Keratinocyte (primary cell): ENCODE data around the gene CCNYL1. TPM values are rescaled to one million over a fixed set of nuclear protein-coding genes. Genes with fewer than 3 reads are reported as not detected.

ENCODE experiments used
- DNase-seq: peaks from one replicate; pipeline ENCODE4 v3.0.0-alpha.2; 2011; ENCODE audit warnings: low read depth, missing footprints, low spot score
- FAIRE-seq: peaks from 2 replicates; lab custom pipeline; 2011; peaks lifted over from hg19 to GRCh38; lab: Jason Lieb, UNC
- H2AFZ ChIP-seq: 2 replicates; pipeline ENCODE4 v1.6.0; 2012; ENCODE audit warnings: low read length, control low read depth, inconsistent platforms; ENCODE audit not compliant: control insufficient read depth
- H3K27ac ChIP-seq: 2 replicates; pipeline ENCODE4 v1.5.1; 2011; ENCODE audit warnings: low read length; ENCODE audit not compliant: control insufficient read depth, insufficient read depth
- H3K27me3 ChIP-seq: 3 replicates; pipeline ENCODE4 v1.6.0; 2011; ENCODE audit warnings: low read length; ENCODE audit not compliant: control insufficient read depth, insufficient read depth; ENCODE audit errors: extremely low read depth
- H3K36me3 ChIP-seq, 2 experiments: 2 replicates in 1 of 2; 3 replicates in 1 of 2; pipeline ENCODE4 v1.5.1; 2011; ENCODE audit warnings: low read length in 2 of 2, mild to moderate bottlenecking in 1 of 2; ENCODE audit not compliant: control insufficient read depth in 2 of 2, insufficient read depth in 2 of 2; ENCODE audit errors: extremely low read depth in 1 of 2
- H3K4me1 ChIP-seq: 3 replicates; pipeline ENCODE4 v1.5.1; 2011; ENCODE audit warnings: low read length; ENCODE audit not compliant: control insufficient read depth, insufficient read depth; ENCODE audit errors: extremely low read depth
- H3K4me2 ChIP-seq: 3 replicates; pipeline ENCODE4 v1.6.0; 2011; ENCODE audit warnings: low read depth, low read length; ENCODE audit not compliant: control insufficient read depth, insufficient read depth; ENCODE audit errors: extremely low read depth
- H3K4me3 ChIP-seq, 3 experiments: fragments of 200-600 bp in 1 of 3; sonication (generic) in 1 of 3; 2 replicates in 2 of 3; 3 replicates in 1 of 3; pipeline ENCODE4 v1.5.1; 2011 to 2016; ENCODE audit warnings: low read length in 3 of 3, mild to moderate bottlenecking in 3 of 3, control low read depth in 2 of 3, inconsistent platforms in 1 of 3, low read depth in 1 of 3, mixed read lengths in 1 of 3, mixed run types in 1 of 3, moderate library complexity in 1 of 3; ENCODE audit not compliant: control insufficient read depth in 2 of 3, insufficient read depth in 2 of 3; ENCODE audit errors: extremely low read depth in 1 of 3
- H3K79me2 ChIP-seq: 2 replicates; pipeline ENCODE4 v1.6.0; 2012; ENCODE audit warnings: low read length; ENCODE audit not compliant: control insufficient read depth, insufficient read depth
- H3K9ac ChIP-seq: 3 replicates; pipeline ENCODE4 v1.6.0; 2011; ENCODE audit warnings: low read length; ENCODE audit not compliant: control insufficient read depth, insufficient read depth; ENCODE audit errors: extremely low read depth
- H3K9me1 ChIP-seq: 3 replicates; pipeline ENCODE4 v1.6.0; 2011; ENCODE audit warnings: low read length; ENCODE audit not compliant: control insufficient read depth, insufficient read depth; ENCODE audit errors: extremely low read depth
- H3K9me3 ChIP-seq: 2 replicates; pipeline ENCODE4 v1.5.1; 2012; ENCODE audit warnings: low read depth, low read length; ENCODE audit not compliant: control insufficient read depth
- H4K20me1 ChIP-seq: 3 replicates; pipeline ENCODE4 v1.6.0; 2011; ENCODE audit warnings: low read length; ENCODE audit not compliant: control insufficient read depth, insufficient read depth; ENCODE audit errors: extremely low read depth
- CTCF ChIP-seq, 3 experiments: IDR thresholded peaks in 1 of 3; conservative IDR thresholded peaks in 1 of 3; optimal IDR thresholded peaks in 1 of 3; 2 replicates in 2 of 3; 3 replicates in 1 of 3; pipeline versions ENCODE3 to v1.5.1; 2011; ENCODE audit warnings: low read length in 3 of 3, mild to moderate bottlenecking in 3 of 3, moderate library complexity in 2 of 3, control low read depth in 1 of 3, inconsistent platforms in 1 of 3; ENCODE audit not compliant: insufficient read depth in 2 of 3; ENCODE audit errors: extremely low read depth in 1 of 3
- EZH2 ChIP-seq: IDR thresholded peaks from one replicate; pipeline ENCODE4 v1.6.1; 2012; ENCODE audit warnings: inconsistent platforms, mild to moderate bottlenecking, low read length, moderate library complexity
- dilution Hi-C: fragments of 300-500 bp; cut with MboI; formaldehyde crosslinking; loops from one replicate; pipeline ENCODE4 v1.7.0; 2020; ENCODE audit warnings: low sequenced_read_pairs; ENCODE audit not compliant: extremely low pct_ligation_motif_present
- polyA plus RNA-seq, 5 experiments: library from polyadenylated mRNA; depleted of rRNA in 3 of 5; stranded (reverse) in 3 of 5; stranded (forward) in 1 of 5; unstranded in 1 of 5; fragments of >200 nt; gene quantifications; 1 replicate in 1 of 5; 2 replicates in 3 of 5; 3 replicates in 1 of 5; pipeline versions ENCODE4 v1.2.1 to v1.2.3, GENCODE V29; 2011 to 2012; ENCODE audit warnings: missing spikeins in 2 of 5, low read depth in 1 of 5, low replicate concordance in 1 of 5

CCNYL1 gene
- polyA plus RNA-seq, 1 donor (not counting 4 experiments of a cell fraction or from before 2014, with no cell fraction given): 29.9 TPM

GRCh38 chr2:207704078-207704477 lies 7.4 kb upstream of the CCNYL1 start:
- TF ChIP-seq CTCF (optimal IDR thresholded peaks at IDR 0.05 in 1 of 3, IDR thresholded peaks at IDR 0.05 in 1 of 3, conservative IDR thresholded peaks at IDR 0.05 in 1 of 3; ENCODE audit: extremely low read depth in 1 of 3, insufficient read depth in 2 of 3, low read length in 3 of 3) (no peak), EZH2 (no peak)
- FAIRE-seq (no peak), DNase-seq (no peak)
- Histone ChIP-seq H4K20me1 (no peaks in the 10 kb centered on the region), H3K9ac (no peak overlapping the region), H2AFZ (no peak overlapping the region), H3K9me3 (no peaks in the 10 kb centered on the region), H3K36me3 (no peaks in the 10 kb centered on the region), H3K4me1 (peaks cover 18% of the 10 kb centered on the region), H3K79me2 (no peaks in the 10 kb centered on the region), H3K27ac (no peak overlapping the region), H3K4me2 (no peak overlapping the region), H3K9me1 (no peaks in the 10 kb centered on the region), H3K4me3 (no peak overlapping the region), H3K27me3 (no peaks in the 10 kb centered on the region)
- dilution Hi-C loops: no loop called here

GRCh38 chr2:207704671-207705070 lies 6.8 kb upstream of the CCNYL1 start:
- Histone ChIP-seq H3K27me3 (no peaks in the 10 kb centered on the region), H4K20me1 (no peaks in the 10 kb centered on the region), H3K79me2 (no peaks in the 10 kb centered on the region), H3K4me1 (peaks cover 18% of the 10 kb centered on the region), H3K27ac (no peak overlapping the region), H3K36me3 (no peaks in the 10 kb centered on the region), H3K4me3 (no peak overlapping the region), H3K4me2 (no peak overlapping the region), H3K9me3 (no peaks in the 10 kb centered on the region), H3K9ac (no peak overlapping the region), H3K9me1 (no peaks in the 10 kb centered on the region), H2AFZ (no peak overlapping the region)
- dilution Hi-C loops: no loop called here
- no peak for TF ChIP-seq EZH2
- no peak for TF ChIP-seq CTCF (optimal IDR thresholded peaks at IDR 0.05 in 1 of 3, IDR thresholded peaks at IDR 0.05 in 1 of 3, conservative IDR thresholded peaks at IDR 0.05 in 1 of 3; ENCODE audit: extremely low read depth in 1 of 3, insufficient read depth in 2 of 3, low read length in 3 of 3)
- no peak for FAIRE-seq
- no peak for DNase-seq
